ENCODE results near the gene CYB5R2. TPM values are rescaled to one million over a fixed set of nuclear protein-coding genes. Genes with fewer than 3 reads are reported as not detected.

CYB5R2 gene
- total RNA-seq: 10 to 100 TPM; 14.1 to 52.5 TPM

- Histone ChIP-seq H3K4me3 (peak within 1 kb of the TSS; percentile 46 to 58), H3K9me3 (no peaks in the 10 kb centered on the region), H3K27ac (peak within 1 kb of the TSS; percentile 52 to 73), H3K27me3 (replicated peaks; ENCODE audit: insufficient read depth) (no peaks in the 10 kb centered on the region), H3K4me1 (replicated peaks) (peaks cover 3% of the 10 kb centered on the region), H3K36me3 (no peaks in the 10 kb centered on the region)
- no peak for TF ChIP-seq CTCF (IDR thresholded peaks at IDR 0.05)
- peak; percentile 9 for TF ChIP-seq POLR2AphosphoS5 (IDR thresholded peaks at IDR 0.05)
- TF ChIP-seq POLR2A (IDR thresholded peaks at IDR 0.05): peak; percentile 51
- WGBS: 9% methylated on average over 38 of the region's 40 CpGs
- intact Hi-C loops (cut with DNase I): no loop called here
- peak; percentile 69 for DNase-seq (ENCODE audit: low spot score)
These were observed at the start of gene CYB5R2 for GRCh38 chr11:7672960-7673723. Gene CYB5R2, minus strand, starts transcription at chr11:7673500. Its CDS starts 675 bp downstream, at chr11:7672825.

- H3K27me3 ChIP-seq (replicated peaks; ENCODE audit: insufficient read depth): no peaks in the 10 kb centered on the region
- no peak overlapping the region for H3K4me3 ChIP-seq
- no peaks in the 10 kb centered on the region for H3K9me3 ChIP-seq
- DNase-seq (ENCODE audit: low spot score): no peak
- TF ChIP-seq CTCF (IDR thresholded peaks at IDR 0.05) (no peak), POLR2AphosphoS5 (IDR thresholded peaks at IDR 0.05) (no peak), POLR2A (IDR thresholded peaks at IDR 0.05) (no peak)
- intact Hi-C loops (cut with DNase I): no loop called here
- 62% methylated on average over 3 of the region's 3 CpGs for WGBS
- H3K4me1 ChIP-seq (replicated peaks): no peaks in the 10 kb centered on the region
- H3K27ac ChIP-seq: no peak overlapping the region
- no peaks in the 10 kb centered on the region for H3K36me3 ChIP-seq
These were observed 41.5 kb upstream of the CYB5R2 start for GRCh38 chr11:7714786-7715185.

DNA sequence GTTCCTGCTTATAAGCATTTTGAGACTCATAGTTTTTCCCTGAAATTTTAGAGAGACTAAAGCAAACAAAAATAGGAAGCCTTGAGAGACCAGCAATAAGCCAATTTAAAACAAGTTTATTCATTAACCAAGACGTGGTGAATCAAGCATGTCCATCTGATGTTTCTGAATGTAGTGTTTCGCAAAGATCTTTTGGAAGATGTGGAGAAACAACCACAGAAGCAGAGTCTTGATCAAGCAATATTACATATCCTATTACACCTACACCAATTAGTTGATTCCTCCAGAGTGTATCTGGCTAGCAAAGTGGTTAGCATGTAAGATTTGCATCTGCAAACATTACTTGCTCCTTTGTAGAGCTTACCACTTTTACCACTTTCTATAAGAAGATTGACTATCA, 33.1 kb upstream of the CYB5R2 start, which contains the start of gene OVCH2:
Gene OVCH2 (minus strand): TSS at position 101 of the 400 bp plus-strand sequence. CDS start 83 bp downstream, at position 18.
- no peak within 1 kb of the TSS for H3K4me3 ChIP-seq
- no peak for DNase-seq (ENCODE audit: low spot score)
- no peaks in the 10 kb centered on the region for H3K27me3 ChIP-seq (replicated peaks; ENCODE audit: insufficient read depth)
- H3K9me3 ChIP-seq: no peaks in the 10 kb centered on the region
- 65% methylated on average over 2 of the region's 2 CpGs for WGBS
- intact Hi-C loops (cut with DNase I): no loop called here
- H3K36me3 ChIP-seq: no peaks in the 10 kb centered on the region
- no peak for TF ChIP-seq POLR2AphosphoS5 (IDR thresholded peaks at IDR 0.05)
- TF ChIP-seq CTCF (IDR thresholded peaks at IDR 0.05): no peak
- no peak for TF ChIP-seq POLR2A (IDR thresholded peaks at IDR 0.05)
- no peaks in the 10 kb centered on the region for H3K4me1 ChIP-seq (replicated peaks)
- H3K27ac ChIP-seq: no peak within 1 kb of the TSS

GRCh38 chr11:7703740-7704139, 30.4 kb upstream of the CYB5R2 start:
- no peaks in the 10 kb centered on the region for H3K4me1 ChIP-seq (replicated peaks)
- intact Hi-C loops (cut with DNase I): no loop called here
- H3K36me3 ChIP-seq: no peaks in the 10 kb centered on the region
- 34% methylated on average over 5 of the region's 5 CpGs for WGBS
- no peaks in the 10 kb centered on the region for H3K9me3 ChIP-seq
- no peak for DNase-seq (ENCODE audit: low spot score)
- no peaks in the 10 kb centered on the region for H3K27me3 ChIP-seq (replicated peaks; ENCODE audit: insufficient read depth)
- TF ChIP-seq POLR2A (IDR thresholded peaks at IDR 0.05) (no peak), POLR2AphosphoS5 (IDR thresholded peaks at IDR 0.05) (no peak), CTCF (IDR thresholded peaks at IDR 0.05) (no peak)
- H3K27ac ChIP-seq: no peak overlapping the region
- no peak overlapping the region for H3K4me3 ChIP-seq

- Histone ChIP-seq H3K27me3 (replicated peaks; ENCODE audit: insufficient read depth) (no peaks in the 10 kb centered on the region), H3K9me3 (no peaks in the 10 kb centered on the region), H3K4me3 (no peak overlapping the region), H3K4me1 (replicated peaks) (no peaks in the 10 kb centered on the region), H3K27ac (no peak overlapping the region), H3K36me3 (no peaks in the 10 kb centered on the region)
- WGBS: 87% methylated on average over 5 of the region's 5 CpGs
- intact Hi-C loops (cut with DNase I): no loop called here
- DNase-seq (ENCODE audit: low spot score): no peak
- no peak for TF ChIP-seq CTCF (IDR thresholded peaks at IDR 0.05)
- no peak for TF ChIP-seq POLR2A (IDR thresholded peaks at IDR 0.05)
- no peak for TF ChIP-seq POLR2AphosphoS5 (IDR thresholded peaks at IDR 0.05)
These were observed 23.1 kb upstream of the CYB5R2 start for GRCh38 chr11:7696424-7696823.

Measured in prostate gland (tissue), 2 donors.